NCI-H524 (cell line): Measurements from ENCODE around the gene GBGT1.

Experiments used
- DNase-seq, 2 experiments: peaks; one replicate each; lab custom pipeline; 2025; lab: John Stamatoyannopoulos, UW

Gene GBGT1

GRCh38 chr9:133162861-133163503 lies 732 bp downstream of the GBGT1 start:
- DNase-seq, result peak in 1 of 2 experiments; percentile 35

DNA sequence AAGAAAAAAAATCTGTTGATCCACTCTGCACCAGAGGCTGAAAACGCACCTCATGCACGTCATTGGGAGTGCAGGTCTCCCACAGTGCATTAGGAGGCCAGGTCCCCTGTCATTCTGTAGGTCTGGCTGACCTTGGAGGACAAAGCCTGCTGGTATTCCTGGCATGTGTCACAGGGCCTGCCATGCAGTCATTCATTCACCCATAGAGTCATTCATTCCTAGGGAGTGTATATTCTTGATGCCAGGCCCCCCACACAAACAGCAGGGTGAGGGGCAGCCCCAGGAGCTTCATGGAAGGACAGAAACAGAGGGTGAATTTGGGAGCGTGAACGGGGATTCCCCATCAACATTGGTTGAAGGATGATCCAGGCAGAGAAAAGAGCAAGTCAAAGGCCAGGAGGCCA lies 2.2 kb downstream of the GBGT1 start:
- no peak for DNase-seq

GRCh38 chr9:133160742-133161546 lies 2.8 kb downstream of the GBGT1 start:
- DNase-seq, result peak; percentile 36 to 69

- no peak for DNase-seq
Observed at GRCh38 chr9:133158695-133159094, 5.0 kb downstream of the GBGT1 start.

DNA sequence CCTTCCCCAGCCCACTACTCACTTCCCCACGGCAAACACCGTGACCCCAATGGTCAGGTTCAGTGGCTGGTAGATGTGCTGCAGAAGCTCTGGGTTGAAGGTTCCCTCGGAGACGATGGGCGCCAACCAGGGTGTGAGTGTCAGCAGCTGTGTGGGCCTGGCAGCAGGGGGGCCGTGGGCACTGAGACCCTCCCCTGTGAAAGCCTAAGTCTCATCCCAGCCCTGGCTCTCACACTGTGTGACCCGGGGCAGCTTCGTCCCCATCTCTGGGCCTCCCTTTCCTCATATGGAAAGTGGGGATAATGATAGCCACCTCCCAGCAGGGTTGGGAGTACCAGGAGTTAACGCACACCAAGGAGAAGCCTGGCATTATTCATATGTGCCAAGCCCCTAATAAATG lies 8.6 kb downstream of the GBGT1 start:
- DNase-seq, result no peak

DNA sequence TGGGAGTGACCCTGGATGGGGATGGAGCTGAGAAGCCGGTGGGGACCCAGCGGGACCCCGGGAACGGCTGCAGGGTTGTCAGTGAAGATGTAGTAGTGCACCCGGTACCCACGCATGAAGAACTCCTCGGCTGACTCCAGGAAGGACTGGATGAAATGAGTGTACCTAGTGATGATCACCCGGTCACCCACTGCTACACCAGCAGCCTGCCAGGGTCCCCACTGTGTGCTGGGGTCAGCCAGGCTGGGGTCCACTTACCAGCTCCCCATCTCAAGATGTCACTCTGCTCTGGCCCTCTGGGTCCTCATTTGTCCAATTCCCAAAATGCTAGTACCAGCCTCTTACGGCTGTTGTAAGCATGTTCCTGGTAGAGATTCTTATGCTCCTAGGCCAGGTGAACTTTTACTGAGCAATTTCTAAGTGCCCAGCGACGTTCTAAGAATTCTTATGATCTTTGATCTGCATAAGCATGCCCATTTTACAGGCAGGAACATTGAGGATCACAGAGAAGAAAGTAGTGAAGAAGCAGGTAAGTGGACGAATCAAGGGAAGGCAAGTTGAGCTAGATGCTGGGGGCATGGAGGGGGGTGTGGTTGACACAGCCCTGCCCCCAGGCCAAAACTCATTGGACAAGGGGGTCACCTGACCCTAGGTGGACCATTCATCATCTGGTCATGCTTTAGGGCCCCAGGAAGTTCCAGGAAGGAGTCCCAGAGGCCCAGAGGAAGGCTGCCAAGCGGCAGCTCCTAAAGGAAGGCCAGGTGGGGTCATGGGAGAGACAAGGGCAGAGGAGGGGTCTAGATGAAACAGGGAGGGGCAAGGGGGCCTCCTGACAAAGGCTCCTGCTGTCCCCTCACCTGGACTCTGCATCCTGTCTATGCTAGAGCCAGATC lies 9.4 kb downstream of the GBGT1 start:
- no peak for DNase-seq

GRCh38 chr9:133153227-133154096 lies 10.3 kb downstream of the GBGT1 start:
- DNase-seq, result no peak

- DNase-seq, result no peak
Observed at GRCh38 chr9:133151601-133152525, 11.9 kb downstream of the GBGT1 start.

DNA sequence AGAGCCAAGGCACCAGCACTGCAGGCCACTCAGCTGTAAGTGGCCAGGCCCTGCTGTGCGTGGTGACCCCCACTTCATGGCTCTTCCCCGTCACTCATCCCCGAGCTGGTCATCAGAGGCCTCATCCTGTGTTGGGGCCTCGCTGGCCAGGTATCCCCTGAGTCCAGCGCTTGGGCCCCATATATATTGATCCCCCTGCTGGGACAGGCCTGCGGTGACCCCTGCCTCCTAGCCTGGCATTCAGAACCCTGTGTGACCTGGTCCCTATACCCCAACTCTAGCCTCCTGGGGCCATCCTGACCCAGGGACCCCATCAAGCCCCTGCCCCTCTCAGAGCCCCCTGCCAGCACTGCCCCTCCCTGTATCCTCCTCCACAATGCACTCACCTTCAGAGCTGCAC lies 12.7 kb downstream of the GBGT1 start:
- no peak for DNase-seq

- DNase-seq, result peak; percentile 83 to 97
Observed at GRCh38 chr9:133149130-133150015, 14.3 kb downstream of the GBGT1 start.

DNA sequence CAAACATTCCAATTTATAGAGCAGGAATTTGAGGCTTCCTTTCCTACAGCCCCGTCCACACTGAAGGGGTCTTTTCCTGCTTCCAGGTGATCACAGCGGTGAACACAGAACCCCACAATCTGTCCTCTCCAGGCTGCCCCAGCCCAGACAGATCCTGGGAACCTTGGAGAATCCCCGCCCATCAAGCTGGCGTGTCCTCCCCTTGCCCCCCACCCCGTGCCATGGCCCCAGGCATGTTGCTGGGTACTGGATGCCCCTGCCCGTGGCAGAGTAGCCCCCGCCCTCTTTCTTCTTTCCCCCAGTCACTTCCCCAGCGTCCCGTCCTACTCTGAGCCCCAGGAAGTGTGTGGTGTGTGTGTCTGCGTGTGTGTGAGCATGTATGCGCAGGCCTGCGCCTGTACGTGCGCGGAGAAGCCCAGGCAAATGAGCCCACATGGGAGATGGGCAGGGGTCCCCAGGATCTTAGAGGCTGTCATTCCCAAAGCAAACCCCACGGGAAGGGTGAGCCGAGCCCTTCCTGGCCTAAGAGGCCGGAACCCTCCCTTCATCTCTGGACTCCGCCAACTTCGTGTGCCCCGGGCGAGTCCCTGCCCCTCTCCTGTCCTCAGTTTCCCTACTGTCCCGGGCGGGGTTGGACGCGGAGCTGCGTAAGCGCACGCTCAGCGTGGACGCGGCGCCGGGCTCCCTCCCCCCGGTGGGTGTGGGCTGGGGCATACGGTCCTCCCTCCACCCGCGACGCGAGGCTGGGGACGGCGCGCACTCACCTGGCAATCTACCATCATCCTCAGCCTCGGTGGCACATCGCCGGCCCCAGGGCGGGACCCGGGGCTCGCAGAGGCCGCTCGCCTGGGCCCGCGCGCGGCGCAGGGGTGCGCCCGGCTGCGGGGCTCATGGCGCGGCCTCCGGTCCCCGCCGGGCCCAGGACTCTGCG lies 15.2 kb downstream of the GBGT1 start:
- DNase-seq, result peak in 1 of 2 experiments; percentile 69

GRCh38 chr9:133147412-133148198 lies 16.1 kb downstream of the GBGT1 start:
- DNase-seq, result peak; percentile 29 to 60

DNA sequence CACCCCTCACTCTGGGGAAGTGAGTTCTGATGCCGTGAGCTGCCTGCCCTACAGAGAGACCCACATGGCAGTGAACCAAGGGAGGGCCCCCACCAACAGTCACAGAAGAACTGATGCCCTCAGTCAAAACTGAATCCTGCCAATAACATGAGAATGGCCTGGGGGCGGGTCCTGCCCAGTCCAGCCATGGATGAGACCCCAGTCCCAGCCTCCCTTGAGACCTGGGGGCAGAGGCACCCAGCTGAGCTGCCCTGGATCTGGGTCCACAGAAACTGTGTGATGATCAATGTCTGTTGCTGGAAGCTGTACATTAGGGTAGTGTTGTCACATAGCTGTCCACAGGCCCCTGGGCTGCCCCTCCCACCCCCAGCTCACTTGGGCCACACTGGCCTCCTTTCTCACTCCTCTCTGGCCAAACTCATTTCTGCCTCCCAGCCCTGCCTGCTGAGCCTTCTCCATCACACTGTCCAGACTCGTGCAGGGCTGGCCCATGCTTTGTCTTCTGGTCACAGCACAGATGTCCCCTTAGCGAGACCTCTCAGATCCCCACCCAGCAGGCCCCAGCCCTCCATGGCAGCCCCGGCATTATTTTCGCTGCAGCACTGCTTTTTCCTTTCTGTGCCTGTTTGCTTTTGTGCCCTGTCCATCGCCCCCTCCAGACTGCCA lies 16.8 kb downstream of the GBGT1 start:
- DNase-seq, result no peak

GRCh38 chr9:133144904-133145851 lies 18.5 kb downstream of the GBGT1 start:
- peak in 1 of 2 experiments; percentile 46 for DNase-seq

DNA sequence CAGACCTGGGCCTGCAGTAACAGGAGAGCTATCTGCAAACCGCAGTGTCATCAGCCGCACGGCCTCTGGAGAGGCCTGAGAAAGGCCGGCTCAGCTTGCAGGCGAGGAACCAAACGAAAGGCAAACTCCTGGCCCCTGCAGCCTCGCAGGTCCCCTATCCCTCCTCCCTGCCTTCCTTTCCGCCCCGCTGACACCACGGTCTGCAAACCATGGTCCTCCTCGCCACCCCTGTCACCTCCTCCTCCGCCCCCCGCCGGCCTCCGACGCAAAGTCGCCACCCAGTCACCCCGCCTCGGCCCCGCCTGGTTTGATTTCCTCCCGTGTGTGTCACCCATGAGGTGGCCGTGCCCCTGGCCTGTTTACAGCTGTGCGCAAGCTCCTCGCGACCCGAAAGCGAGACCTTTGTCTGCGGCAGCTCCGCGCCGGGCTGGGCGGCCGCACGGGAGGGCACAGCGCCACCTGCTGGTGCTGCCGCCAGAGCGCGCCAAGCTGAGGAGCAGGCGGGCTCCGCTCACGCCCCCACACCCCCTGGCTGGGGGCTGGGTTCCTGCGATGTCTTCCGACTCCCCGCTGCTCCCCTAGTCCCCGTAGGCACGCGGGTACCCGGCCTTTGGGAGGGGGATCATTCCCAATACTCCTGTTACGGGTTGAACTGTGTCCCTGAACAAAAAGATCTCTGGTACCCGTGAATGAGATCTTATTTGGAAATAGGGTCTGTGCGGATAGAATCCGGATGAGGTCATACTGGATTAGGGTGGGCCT lies 19.4 kb downstream of the GBGT1 start:
- DNase-seq, result peak in 1 of 2 experiments; percentile 65
